ENCODE measurements around the gene C15orf39. TPM values are rescaled to one million over a fixed set of nuclear protein-coding genes. Genes with fewer than 3 reads are reported as not detected.

The C15orf39 gene
- total RNA-seq, 1 donor, result 77.8 TPM

DNA sequence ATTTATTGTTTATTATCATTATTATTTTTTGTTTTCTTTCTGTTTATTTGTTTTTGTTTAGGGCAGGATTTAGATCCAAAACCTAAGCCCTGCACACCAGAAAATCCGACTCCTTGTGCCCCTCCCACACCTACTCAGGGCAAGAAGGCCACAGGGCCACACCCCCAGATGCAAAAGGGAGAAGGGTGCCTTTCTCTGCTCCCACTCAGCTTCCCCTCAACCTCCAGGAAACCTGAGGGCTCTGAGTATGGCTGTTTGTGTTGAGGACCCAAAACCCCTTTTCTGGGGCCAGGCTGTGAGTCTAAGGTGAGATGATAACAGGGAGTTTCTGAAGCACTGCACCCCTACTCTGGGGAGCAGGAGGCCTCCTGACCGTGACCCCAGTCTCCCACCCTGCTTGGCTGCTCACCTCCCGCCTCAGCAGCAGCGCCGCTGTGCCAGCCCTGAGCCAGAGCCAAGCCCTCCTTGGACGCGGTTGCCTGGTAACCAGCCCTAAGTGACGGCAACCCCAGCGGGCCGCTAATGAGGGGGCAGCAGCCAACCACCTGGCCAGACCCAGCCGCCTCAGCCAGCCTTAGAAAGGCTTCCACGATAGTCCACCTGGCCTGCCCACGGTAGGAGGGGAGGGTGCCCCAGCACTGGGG lies 6.4 kb upstream of the C15orf39 start:
- DNase-seq (ENCODE audit: low read depth in 2 of 3, low spot score in 2 of 3), result peak in 1 of 3 donors; percentile 61

DNA sequence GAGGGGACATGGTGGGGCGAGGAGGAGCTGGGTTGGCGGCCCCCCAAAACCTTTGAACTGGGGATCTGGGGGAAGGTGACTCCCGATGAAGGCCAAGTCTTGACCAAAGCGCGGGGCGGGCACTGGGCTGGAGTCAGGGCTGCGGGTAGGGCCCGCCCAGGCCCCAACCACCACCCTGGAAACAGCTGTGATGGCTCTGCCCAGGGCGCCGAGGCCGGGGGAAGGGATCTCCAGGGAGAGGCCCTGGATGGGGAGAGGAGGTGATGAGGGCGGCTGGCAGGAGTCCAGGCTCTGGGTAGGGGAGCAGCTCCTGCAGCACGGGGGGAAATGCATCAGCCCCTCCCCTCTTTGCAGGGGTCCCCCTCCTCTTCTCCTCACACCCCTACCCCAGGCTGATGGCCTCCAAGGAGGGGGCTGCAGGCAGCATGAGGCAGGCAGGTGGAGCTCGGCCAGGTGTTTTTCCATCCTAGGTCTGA lies 5.9 kb upstream of the C15orf39 start:
- DNase-seq (ENCODE audit: low read depth in 2 of 3, low spot score in 2 of 3), result peak in 1 of 3 donors; percentile 51

DNA sequence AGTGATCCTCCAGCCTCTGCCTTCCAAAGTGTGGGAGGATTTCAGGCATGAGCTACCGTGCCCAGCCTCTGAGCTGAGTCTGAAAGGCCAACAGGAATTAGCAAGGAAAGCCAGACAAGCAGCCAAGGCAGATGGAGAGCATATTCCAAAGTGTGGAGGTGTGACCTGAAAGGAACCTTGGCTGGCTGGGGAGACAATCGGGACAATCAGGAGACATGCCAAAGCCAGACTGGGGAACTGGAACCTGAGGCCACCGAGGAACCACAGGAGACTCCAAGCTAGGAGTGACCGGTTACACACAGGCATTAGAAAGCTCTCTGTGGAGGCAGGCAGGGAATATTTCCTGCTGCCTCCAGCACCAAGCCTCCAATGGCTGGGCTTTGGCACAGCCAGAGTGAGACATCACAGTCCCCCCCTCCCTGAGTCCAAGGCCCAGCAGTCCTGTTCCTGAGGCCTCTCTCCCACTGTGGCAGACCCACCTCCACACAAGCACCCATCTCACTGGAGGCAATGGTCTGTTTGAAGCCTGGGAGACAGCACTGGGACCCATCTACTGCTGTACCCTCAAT lies 4.5 kb upstream of the C15orf39 start:
- DNase-seq (ENCODE audit: low read depth in 2 of 3, low spot score in 2 of 3), result no peak

DNA sequence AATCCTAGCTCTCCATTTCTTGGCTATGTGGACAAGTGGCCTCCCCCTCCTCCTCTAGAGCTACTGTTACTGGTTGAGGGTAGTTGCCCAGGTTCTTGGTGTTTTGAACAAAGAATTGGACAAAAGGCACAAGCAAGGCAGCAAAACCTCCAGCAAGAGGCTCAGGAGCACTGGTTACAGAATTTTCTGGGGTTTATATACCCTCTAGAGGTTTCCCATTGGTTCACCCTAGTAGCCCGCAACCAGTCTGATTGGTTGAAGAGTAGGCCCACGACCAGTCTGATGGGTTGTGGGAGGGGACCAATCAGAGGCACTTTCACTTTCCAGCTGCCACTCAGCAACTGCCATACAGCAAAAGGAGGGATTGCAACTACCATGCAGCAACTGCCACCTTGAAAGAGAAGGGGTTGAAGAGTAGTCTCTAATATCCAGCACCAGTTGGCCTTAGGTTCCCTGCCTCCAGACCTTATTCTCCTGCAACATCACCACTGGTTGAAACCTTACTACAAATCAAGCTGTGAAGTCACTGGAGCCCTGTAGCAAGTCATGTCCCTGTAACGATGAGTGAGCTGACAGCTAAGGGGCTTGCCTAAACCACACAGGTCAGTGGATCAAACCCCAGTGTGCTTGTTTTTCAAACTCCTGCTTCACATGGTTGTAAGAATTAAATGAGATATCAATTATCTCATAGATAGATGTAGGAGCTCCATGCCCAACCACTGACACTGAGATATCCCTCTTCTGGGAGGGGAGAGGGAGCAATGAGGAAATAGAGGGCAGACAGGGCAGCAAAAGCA lies 2.9 kb upstream of the C15orf39 start:
- DNase-seq (ENCODE audit: low read depth in 2 of 3, low spot score in 2 of 3), result peak in 2 of 3 donors; percentile 56 to 85

DNA sequence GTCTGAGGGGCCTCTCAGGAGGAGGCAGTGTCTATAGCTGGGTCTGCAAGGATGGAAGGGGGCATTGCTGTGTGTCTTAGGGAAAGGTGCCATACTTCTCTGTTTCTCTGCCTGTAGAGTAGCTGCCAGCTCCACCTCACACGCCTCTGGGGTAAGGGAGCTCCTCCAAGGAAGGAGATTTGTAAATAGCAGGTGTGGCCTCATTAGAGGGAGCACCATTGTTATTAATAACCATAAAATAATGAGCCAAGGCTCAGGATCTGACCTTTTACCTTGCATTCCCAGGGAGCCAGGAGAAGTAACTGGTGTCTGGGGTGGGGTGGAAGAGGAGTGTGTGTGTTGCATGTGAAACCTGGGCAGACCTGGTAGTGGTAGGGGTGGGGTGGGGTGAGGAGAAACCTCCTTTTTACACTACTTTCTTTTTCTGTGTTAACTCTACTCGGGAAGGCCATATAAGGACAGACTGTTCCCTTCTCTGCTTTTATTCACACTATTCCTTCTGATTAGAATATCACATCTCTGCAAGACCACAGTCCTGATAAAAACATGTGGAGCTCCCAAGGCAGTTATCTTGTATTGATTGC lies 2.2 kb upstream of the C15orf39 start:
- DNase-seq (ENCODE audit: low read depth in 2 of 3, low spot score in 2 of 3), result no peak

DNA sequence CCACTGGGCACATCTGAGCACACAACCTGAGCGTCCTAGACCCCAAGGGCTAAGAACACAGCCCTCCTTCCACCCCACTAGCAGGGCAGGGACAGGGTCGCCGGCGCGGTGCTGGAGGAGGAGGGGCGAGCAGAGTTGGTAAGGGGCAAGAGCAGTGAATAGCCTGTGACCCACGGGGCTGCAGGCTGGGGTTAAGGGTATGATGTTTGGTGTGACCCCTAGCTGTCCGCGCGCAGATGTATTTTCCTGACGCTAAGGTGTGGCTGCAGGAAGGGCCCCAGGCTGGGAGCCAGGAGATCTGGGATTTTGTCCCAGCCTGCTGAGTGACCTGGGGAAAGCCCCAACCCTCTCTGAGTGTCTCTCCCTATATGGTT lies 1.3 kb upstream of the C15orf39 start:
- DNase-seq (ENCODE audit: low read depth in 2 of 3, low spot score in 2 of 3), result no peak

DNA sequence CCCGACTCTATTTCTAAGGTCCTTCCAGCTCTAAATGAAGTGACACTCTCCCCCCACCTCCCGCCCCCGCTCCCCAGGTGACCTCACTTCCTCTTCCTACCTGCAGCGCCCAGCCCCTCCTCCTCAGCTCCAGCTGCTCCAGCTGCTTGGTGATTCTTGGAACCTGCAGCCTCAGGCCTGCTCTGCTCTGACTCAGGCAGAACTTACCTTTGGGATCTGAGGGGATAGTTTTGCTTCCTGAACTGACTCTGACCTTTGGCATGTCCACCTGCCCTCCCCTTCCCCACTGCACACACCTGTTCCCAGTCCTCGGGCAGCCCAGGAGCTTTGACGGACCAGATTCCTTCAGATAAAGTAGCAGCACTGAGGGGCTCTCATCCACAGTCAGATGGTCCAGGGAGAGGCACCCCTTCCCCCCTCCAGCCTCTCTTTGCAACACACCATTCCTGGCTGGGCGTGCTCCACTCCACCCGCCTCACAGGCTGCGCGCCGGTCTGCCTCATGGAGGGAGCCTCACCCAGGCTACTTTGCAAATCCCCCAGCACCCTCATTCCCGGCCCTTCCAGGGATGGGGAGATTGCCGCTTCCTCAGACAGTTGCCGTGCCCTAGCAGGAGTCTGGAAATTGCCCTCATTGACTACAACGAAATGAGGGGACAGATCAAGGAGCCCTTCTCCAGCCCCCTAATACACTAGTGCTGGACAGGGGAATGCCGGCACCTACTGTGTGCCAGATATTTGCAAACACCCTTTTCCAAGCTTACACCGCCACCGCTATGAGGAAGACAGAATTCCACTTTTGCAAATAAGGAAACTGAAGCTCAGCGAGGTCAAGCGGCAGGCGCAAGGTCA lies 692 bp upstream of the C15orf39 start:
- peak in 1 of 3 donors; percentile 44 for DNase-seq (ENCODE audit: low read depth in 2 of 3, low spot score in 2 of 3)

DNA sequence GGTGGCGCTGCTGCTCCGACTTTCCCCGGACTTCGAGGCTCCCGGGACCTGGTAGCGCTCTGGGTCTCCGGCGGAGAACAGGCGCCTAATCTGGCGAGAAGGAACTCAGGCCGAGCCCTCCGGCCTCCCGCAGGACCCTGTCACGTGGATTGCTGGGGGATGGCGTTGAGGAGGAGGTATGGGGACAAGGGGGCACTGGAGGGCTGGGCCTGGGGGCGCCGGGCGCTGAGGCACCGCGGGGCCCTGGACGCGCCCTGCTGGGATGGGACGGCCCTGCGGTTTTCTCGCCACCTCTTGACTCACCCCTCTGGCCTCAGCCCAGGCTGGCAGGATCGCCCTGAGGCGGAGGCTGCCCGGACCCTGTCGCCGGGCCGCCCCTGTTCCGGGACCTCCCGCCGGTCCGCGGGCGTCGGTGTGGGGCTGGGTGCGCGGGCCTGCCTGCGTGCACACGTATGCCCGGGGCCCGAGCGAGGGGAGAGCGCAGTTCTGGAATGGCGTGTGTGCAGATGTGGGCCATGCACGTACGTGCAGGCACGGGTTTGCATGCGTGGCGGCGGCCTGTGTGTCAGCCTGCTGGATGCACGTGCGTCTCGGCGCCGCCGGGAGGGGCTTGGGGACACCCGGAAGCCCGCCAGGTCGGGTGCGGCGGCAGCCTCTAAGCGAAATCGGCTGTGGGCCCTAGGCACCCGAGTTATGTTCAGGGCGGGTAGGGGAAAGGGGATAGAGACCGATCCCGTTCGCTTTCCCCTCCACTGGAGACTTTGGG lies 752 bp downstream of the C15orf39 start:
- DNase-seq (ENCODE audit: low read depth in 2 of 3, low spot score in 2 of 3), result peak; percentile 70 to 76 (median 75)

DNA sequence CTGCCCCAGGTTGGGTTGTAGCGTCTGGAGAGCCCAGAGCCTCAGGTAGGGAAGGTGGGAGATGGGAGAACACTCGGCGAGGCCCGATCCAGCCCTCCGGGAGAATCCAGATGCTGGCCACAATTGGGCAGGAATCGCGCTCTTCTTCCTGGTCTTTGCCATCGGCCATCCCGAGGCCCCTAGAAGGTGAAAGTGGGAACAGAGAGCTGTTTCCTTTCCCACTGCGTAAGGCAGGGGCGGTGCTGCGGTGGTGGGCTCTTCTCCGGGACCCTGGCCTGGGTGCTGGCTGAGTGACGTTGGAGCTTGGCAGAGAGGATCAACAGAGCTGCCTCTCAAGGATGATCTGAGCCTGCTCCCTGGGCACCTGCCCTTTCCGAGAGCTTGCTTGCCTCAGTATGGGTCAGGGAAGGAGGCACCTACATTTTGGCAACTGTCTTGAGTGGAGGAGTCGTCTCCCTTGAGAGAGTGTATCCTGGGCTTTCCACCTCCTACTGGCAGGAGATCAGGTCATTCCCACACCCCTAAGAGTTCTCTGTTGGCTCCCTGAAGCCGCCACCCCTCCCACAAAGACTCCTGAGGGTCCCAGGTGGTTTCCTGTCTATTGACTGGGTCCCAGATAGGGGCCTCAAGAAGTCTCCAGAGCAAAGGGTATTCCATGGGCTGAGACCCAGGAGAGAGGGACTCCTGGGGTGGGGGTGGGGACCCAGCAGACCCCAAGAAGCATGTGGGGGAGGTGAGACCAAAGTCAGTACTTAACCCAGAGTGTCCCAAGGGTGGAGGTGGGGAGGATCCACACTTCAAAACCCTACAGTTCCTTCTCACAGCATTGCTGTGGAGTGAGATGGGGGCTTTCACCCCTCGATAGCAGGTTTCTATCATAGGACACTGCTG lies 1.6 kb downstream of the C15orf39 start:
- DNase-seq (ENCODE audit: low read depth in 2 of 3, low spot score in 2 of 3), result no peak

DNA sequence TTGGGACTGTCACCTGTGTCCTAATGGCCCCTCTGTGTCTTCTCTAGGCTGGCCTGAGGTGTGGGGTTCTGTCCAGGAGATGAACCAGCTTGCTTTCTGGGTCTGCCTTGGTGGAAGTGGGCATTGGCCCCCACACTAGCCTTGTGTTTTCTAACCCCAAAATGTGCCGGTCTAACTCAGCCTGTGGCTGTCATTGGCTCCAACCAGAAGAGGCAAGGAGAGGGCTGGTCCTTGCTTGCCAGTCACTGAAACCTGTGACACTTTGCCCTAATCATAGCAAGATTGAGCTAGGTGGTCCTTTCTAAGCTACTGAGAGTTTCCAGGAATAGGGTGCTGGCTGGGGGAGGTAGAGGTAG lies 2.2 kb downstream of the C15orf39 start:
- no peak for DNase-seq (ENCODE audit: low read depth in 2 of 3, low spot score in 2 of 3)

DNA sequence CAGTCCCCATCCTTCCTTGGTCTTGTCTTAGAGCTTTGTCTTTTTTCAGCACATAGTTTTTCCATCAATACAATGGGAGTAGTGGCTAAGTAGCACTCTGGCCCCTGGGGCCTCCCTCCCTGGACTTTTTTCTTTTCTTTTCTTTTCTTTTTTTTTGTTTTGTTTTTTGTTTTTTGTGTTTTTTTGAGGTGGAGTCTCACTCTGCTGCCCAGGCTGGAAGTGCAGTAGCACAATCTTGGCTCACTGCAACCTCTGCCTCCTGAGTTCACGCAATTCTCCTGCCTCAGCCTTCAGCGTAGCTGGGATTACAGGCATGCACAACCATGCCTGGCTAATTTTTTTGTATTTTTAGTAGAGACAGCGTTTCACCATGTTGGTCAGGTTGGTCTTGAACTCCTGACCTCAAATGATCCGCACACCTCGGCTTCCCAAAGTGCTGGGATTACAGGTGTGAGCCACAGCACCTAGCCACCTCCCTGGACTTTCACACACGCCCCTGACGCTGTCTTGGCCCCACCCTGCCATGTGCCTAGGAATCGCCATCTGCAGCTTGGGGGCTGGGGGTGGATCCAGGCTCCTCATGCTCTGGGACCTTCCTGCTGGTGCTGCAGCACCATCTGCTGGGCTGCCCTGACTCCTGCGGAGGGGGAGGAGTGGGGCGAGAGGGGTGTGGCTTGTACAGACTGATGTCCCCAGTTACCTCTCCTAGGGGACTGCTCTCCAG lies 2.8 kb downstream of the C15orf39 start:
- DNase-seq (ENCODE audit: low read depth in 2 of 3, low spot score in 2 of 3), result peak; percentile 61 to 93 (median 88)

DNA sequence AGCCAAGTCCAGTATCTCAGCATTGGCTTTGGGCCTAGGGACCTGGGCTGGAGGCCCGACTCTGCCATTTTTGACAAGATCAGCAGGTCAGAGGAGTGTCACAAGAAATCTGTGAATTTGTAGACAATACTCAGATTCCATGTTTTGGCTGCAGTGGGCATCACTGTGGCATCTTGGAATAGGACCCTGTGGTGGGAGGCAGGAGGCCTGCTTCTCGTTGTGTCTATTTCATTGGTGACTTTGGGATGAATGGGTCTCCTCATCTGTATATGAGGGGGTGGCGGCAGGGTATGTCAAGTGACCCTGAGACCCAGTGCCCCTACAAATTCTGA lies 3.3 kb downstream of the C15orf39 start:
- no peak for DNase-seq (ENCODE audit: low read depth in 2 of 3, low spot score in 2 of 3)

DNA sequence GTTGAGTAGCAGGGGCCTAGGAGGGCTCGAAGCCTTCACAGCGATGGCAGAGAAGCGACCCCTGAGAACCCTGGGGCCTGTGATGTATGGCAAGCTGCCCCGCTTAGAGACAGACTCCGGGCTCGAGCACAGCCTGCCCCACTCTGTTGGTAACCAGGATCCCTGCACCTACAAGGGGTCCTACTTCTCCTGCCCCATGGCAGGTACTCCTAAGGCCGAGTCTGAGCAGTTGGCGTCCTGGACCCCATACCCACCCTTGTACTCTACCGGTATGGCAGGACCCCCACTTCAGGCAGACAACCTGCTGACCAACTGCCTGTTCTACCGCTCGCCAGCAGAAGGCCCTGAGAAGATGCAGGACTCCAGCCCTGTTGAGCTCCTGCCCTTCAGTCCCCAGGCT lies 4.3 kb downstream of the C15orf39 start:
- DNase-seq (ENCODE audit: low read depth in 2 of 3, low spot score in 2 of 3), result no peak

DNA sequence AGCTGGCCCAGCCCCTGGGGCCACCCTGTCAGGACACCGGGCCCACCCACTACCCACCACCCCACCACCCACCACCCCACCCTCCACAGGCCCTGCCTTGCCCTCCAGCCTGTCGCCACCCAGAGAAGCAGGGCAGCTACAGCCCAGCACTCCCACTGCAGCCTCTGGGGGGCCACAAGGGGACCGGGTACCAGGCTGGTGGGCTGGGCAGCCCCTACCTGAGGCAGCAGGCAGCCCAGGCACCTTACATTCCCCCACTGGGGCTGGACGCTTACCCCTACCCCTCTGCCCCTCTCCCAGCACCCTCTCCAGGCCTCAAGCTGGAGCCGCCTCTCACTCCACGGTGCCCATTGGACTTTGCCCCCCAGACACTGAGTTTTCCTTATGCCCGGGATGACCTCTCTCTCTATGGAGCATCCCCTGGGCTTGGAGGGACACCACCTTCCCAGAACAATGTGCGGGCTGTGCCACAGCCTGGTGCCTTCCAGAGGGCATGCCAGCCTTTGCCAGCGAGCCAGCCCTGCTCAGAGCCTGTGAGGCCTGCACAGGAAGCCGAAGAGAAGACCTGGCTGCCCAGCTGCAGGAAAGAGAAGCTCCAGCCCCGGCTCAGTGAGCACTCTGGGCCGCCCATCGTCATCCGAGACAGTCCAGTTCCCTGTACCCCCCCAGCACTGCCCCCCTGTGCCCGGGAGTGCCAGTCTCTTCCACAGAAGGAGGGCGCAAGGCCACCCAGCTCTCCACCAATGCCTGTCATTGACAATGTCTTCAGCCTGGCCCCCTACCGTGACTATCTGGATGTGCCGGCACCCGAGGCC lies 5.3 kb downstream of the C15orf39 start:
- no peak for DNase-seq (ENCODE audit: low read depth in 2 of 3, low spot score in 2 of 3)

DNA sequence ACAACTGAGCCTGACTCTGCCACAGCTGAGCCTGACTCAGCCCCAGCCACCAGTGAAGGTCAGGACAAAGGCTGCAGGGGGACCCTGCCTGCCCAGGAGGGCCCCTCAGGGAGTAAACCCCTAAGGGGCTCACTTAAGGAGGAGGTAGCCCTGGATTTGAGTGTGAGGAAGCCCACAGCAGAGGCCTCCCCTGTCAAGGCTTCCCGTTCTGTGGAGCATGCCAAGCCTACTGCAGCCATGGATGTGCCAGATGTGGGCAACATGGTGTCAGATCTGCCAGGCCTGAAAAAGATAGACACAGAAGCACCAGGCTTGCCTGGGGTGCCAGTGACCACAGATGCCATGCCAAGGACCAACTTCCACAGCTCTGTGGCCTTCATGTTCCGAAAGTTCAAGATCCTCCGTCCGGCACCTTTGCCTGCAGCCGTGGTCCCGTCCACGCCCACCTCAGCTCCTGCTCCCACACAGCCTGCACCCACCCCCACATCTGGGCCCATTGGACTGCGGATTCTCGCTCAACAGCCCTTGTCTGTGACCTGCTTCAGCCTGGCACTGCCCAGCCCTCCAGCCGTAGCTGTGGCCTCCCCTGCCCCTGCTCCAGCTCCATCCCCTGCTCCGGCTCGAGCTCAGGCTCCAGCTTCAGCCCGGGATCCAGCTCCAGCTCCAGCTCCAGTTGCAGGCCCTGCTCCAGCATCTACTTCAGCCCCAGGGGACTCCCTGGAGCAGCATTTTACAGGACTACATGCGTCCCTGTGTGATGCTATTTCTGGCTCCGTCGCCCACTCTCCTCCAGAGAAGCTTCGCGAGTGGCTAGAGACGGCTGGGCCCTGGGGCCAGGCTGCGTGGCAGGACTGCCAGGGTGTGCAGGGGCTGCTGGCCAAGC lies 6.2 kb downstream of the C15orf39 start:
- DNase-seq (ENCODE audit: low read depth in 2 of 3, low spot score in 2 of 3), result no peak

DNA sequence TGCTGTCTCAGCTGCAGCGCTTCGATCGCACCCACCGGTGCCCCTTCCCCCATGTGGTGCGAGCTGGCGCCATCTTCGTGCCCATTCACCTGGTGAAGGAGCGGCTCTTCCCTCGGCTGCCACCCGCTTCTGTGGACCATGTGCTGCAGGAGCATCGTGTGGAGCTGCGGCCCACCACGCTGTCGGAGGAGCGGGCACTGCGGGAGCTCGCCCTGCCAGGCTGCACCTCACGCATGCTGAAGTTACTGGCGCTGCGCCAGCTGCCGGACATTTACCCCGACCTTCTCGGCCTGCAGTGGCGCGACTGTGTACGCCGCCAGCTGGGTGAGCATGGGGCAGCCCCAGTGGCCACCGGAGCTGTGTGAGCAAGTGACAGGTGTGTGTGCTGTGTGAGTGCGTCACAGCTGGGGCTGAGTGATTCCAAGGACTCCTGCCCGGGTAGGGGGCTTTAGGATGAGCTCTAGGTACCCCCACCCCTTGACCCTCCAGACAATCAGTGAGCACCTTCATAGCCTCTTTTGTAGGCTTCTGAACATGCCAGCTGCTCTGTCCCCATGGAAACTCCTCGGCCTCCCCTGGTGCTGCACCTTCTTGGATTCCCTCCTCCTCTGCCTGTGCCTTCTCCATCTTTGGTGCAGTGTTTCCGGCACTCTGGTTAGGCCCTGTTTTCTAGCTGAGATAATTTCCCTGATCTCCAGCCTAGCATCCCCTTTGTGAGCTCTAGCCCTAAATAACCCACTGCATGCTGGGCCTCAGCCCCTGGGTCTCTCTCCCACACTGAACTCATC lies 7.0 kb downstream of the C15orf39 start:
- no peak for DNase-seq (ENCODE audit: low read depth in 2 of 3, low spot score in 2 of 3)

Data from hematopoietic multipotent progenitor cell (in vitro differentiated cells).